HAP-1 (cell line): ENCODE results near the gene DRAM1.

ENCODE experiments used
- DNase-seq, 2 experiments: peaks; one replicate each; pipeline ENCODE4 v3.0.0-alpha.2; 2016 to 2020; ENCODE audit warnings: low spot score in 2 of 2
- H3K27me3 ChIP-seq: fragments of 250-450 bp; sonication (Bioruptor Pico); 2 replicates; pipeline ENCODE4 v1.5.1; 2020; ENCODE audit warnings: low read depth, mild to moderate bottlenecking, moderate library complexity
- H3K36me3 ChIP-seq: fragments of 250-450 bp; sonication (Bioruptor Pico); replicated peaks from 2 replicates; pipeline ENCODE4 v1.5.1; 2020; ENCODE audit warnings: mild to moderate bottlenecking
- H3K4me1 ChIP-seq: fragments of 250-450 bp; sonication (Bioruptor Pico); 2 replicates; pipeline ENCODE4 v1.5.1; 2020; ENCODE audit warnings: mild to moderate bottlenecking
- H3K4me3 ChIP-seq: fragments of 250-450 bp; sonication (Bioruptor Pico); 2 replicates; pipeline ENCODE4 v1.5.1; 2020; ENCODE audit warnings: mild to moderate bottlenecking, moderate library complexity
- H3K9me3 ChIP-seq: fragments of 250-450 bp; sonication (Bioruptor Pico); 2 replicates; pipeline ENCODE4 v1.5.1; 2020; ENCODE audit warnings: mild to moderate bottlenecking, moderate library complexity
- in situ Hi-C: fragments of 300-500 bp; cut with MboI; formaldehyde crosslinking; loops from 3 replicates; pipeline ENCODE4 v1.14.3; 2020; ENCODE audit warnings: low sequenced_read_pairs, inconsistent platforms, mixed read lengths

The DRAM1 gene

GRCh38 chr12:101876861-101877805 is at the start of gene DRAM1:
DRAM1 (plus strand) TSS chr12:101877580; CDS start chr12:101877790, 210 bp downstream.
- DNase-seq = peak; percentile 79 to 88
- Histone ChIP-seq H3K4me3 (peak within 1 kb of the TSS; percentile 59), H3K36me3 (no peaks in the 10 kb centered on the region), H3K4me1 (no peaks in the 10 kb centered on the region), H3K27me3 (no peaks in the 10 kb centered on the region), H3K9me3 (no peaks in the 10 kb centered on the region)
- in situ Hi-C loops = no loop called here

GRCh38 chr12:101828463-101829196 is 48.8 kb upstream of the DRAM1 start:
- Histone ChIP-seq H3K4me3 (peak overlapping the region; percentile 74; the same call in 1 of the 2 replicates), H3K36me3 (no peaks in the 10 kb centered on the region), H3K4me1 (peaks cover 40% of the 10 kb centered on the region), H3K27me3 (no peaks in the 10 kb centered on the region), H3K9me3 (0 out of 2 replicates have a peak, but pooled peaks cover 2% of the 10 kb centered on the region)
- in situ Hi-C loops = no loop called here
- DNase-seq = peak; percentile 65 to 91

GRCh38 chr12:101829639-101830366 is 47.6 kb upstream of the DRAM1 start:
- H3K27me3 ChIP-seq = no peaks in the 10 kb centered on the region
- H3K4me3 ChIP-seq = peak overlapping the region; percentile 74
- H3K9me3 ChIP-seq = 0 out of 2 replicates have a peak, but pooled peaks cover 2% of the 10 kb centered on the region
- in situ Hi-C loops = loop anchor here (10.0 kb wide), 1 partner anchor 415 kb away; no protein-coding TSS in a partner anchor
- H3K36me3 ChIP-seq = no peaks in the 10 kb centered on the region
- peaks cover 30% of the 10 kb centered on the region for H3K4me1 ChIP-seq
- DNase-seq = peak in 1 of 2 experiments; percentile 24

GRCh38 chr12:101830367-101831325 is 46.7 kb upstream of the DRAM1 start, which contains the start of gene GNPTAB:
GNPTAB (minus strand) TSS chr12:101830959; CDS start chr12:101830675, 284 bp downstream.
- H3K9me3 ChIP-seq = 0 out of 2 replicates have a peak, but pooled peaks cover 2% of the 10 kb centered on the region
- in situ Hi-C loops = loop anchor here (10.0 kb wide), 1 partner anchor 416 kb away; no protein-coding TSS in a partner anchor
- H3K4me3 ChIP-seq = peak within 1 kb of the TSS; percentile 74
- peaks cover 24% of the 10 kb centered on the region for H3K4me1 ChIP-seq
- peak; percentile 92 to 96 for DNase-seq
- H3K27me3 ChIP-seq = no peaks in the 10 kb centered on the region
- H3K36me3 ChIP-seq = no peaks in the 10 kb centered on the region

GRCh38 chr12:101832030-101832429 is 45.4 kb upstream of the DRAM1 start:
- no peak for DNase-seq
- Histone ChIP-seq H3K4me3 (no peak overlapping the region), H3K9me3 (0 out of 2 replicates have a peak, but pooled peaks cover 2% of the 10 kb centered on the region), H3K36me3 (no peaks in the 10 kb centered on the region), H3K27me3 (no peaks in the 10 kb centered on the region), H3K4me1 (peaks cover 17% of the 10 kb centered on the region)
- in situ Hi-C loops = loop anchor here (10.0 kb wide), 1 partner anchor 417 kb away; no protein-coding TSS in a partner anchor

GRCh38 chr12:101838628-101839323 is 38.6 kb upstream of the DRAM1 start:
- no peaks in the 10 kb centered on the region for H3K36me3 ChIP-seq
- H3K4me1 ChIP-seq = peaks cover 6% of the 10 kb centered on the region; the same call in 1 of the 2 replicates
- no peak overlapping the region for H3K4me3 ChIP-seq
- DNase-seq = no peak
- no peaks in the 10 kb centered on the region for H3K9me3 ChIP-seq
- no peaks in the 10 kb centered on the region for H3K27me3 ChIP-seq
- in situ Hi-C loops = loop anchor here (5.0 to 10.0 kb wide), 2 partner anchors 71 to 424 kb away; no protein-coding TSS in a partner anchor

GRCh38 chr12:101839324-101840283 is 37.8 kb upstream of the DRAM1 start:
- Histone ChIP-seq H3K9me3 (no peaks in the 10 kb centered on the region), H3K36me3 (no peaks in the 10 kb centered on the region), H3K4me1 (peaks cover 6% of the 10 kb centered on the region; the same call in 1 of the 2 replicates), H3K27me3 (no peaks in the 10 kb centered on the region), H3K4me3 (no peak overlapping the region)
- peak; percentile 42 to 83 for DNase-seq
- in situ Hi-C loops = loop anchor here (5.0 to 10.0 kb wide), 2 partner anchors 72 to 425 kb away; no protein-coding TSS in a partner anchor

GRCh38 chr12:101841069-101841468 is 36.3 kb upstream of the DRAM1 start:
- Histone ChIP-seq H3K36me3 (no peaks in the 10 kb centered on the region), H3K9me3 (no peaks in the 10 kb centered on the region), H3K27me3 (no peaks in the 10 kb centered on the region), H3K4me3 (no peak overlapping the region), H3K4me1 (peaks cover 6% of the 10 kb centered on the region; the same call in 1 of the 2 replicates)
- in situ Hi-C loops = no loop called here
- DNase-seq = no peak

- 0 out of 2 replicates have a peak, but pooled peaks cover 1% of the 10 kb centered on the region for H3K4me1 ChIP-seq
- no peaks in the 10 kb centered on the region for H3K36me3 ChIP-seq
- no peak for DNase-seq
- in situ Hi-C loops = no loop called here
- no peaks in the 10 kb centered on the region for H3K9me3 ChIP-seq
- H3K27me3 ChIP-seq = no peaks in the 10 kb centered on the region
- no peak overlapping the region for H3K4me3 ChIP-seq
These were observed 32.2 kb upstream of the DRAM1 start for GRCh38 chr12:101845137-101845711.

GRCh38 chr12:101847325-101847724 is 30.1 kb upstream of the DRAM1 start:
- Histone ChIP-seq H3K9me3 (no peaks in the 10 kb centered on the region), H3K4me1 (no peaks in the 10 kb centered on the region), H3K4me3 (no peak overlapping the region), H3K36me3 (no peaks in the 10 kb centered on the region), H3K27me3 (no peaks in the 10 kb centered on the region)
- in situ Hi-C loops = no loop called here
- DNase-seq = no peak
